ENCODE results near the gene PIPOX. TPM values are rescaled to one million over a fixed set of nuclear protein-coding genes. Genes with fewer than 3 reads are reported as not detected.
"Not testable (repeated sequence)": the region's sequence is repeated elsewhere in the genome, so short reads cannot be mapped to it uniquely, and the experiment has no call there.

PIPOX gene
- total RNA-seq, 1 donor from 2014 or later, result 1.2 TPM

DNA sequence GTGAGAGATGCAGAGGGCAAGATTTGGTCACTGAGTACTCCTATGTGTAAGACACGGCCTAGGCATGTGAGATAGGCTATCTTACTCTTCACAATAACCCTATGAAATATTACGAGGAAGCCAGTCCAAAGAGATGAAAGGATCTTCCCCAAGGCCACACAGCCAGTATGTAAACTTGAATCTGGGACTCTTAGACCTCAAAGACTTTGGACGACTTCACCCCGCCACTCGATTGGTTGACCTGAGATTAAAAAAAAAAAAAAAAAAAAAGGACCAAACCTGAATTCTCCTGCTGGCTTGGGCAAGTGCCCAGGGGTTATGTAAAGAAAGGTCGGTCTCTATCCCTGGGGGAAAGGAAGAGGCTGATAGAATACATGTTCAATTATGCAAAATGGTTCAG lies 33.1 kb downstream of the PIPOX start:
- DNase-seq (ENCODE audit: low read depth in 2 of 2), result no peak

DNA sequence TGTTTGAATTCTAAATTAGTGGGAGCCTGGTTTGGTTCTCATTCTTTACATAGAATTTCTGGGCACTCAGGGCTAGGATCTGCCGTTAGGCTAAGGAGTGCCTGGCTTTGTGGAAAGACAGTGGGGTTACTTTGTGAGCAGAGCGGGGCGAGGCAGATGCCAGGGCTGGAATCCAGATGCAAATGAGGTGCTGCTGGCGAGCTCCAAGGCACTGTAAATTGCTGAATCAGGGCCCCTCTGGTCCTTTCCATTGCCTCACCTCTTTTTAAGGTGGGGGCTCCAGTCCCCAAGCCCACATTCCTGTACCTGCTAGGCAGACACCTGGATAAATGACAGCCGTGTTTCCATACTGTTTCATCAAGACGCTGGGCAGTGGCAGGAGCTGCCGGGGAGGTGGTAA lies 33.8 kb downstream of the PIPOX start:
- DNase-seq (ENCODE audit: low read depth in 2 of 2), result no peak

GRCh38 chr17:29077320-29077719 lies 34.4 kb downstream of the PIPOX start:
- DNase-seq (ENCODE audit: low read depth in 2 of 2), result no peak

DNA sequence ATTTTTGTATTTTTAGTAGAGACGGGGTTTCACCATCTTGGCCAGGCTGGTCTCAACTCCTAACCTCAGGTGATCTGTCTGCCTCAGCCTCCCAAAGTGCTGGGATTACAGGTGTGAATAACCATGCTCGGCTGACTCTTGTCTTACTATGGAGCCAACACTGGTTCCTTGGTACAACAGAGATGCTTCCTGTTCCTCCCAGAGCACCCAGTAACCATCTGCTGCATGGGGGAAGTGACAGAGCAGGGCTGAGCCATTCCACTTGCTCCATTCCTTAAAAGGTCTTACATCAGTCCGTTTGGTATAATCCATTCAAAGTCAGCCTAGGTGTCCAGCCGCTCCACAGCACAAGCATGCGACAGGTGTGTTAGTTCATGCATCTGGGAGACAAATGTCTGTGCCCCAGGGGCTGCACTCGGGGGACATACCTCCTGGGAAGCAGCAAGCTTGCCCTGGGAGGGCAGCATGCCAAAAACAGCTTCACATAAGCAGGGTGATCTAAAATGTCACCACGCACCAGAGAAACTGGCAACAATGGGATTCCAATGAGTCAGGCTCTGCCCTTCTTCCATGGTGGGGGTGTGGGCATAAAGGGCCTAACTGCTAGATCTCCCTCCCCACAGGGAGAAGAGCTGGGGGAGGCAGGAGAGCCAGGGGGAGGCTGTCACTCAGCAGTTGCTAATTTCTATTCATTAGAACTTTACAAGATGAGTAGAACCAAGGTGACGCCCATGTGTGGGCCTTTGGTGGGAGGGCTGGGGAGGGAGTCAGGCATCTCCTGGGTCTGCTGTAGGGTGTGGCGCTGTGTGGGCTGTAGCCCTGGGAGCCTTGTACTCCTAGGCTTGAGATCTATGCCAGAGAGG lies 35.5 kb downstream of the PIPOX start:
- peak; percentile 7 to 55 for DNase-seq (ENCODE audit: low read depth in 2 of 2)

DNA sequence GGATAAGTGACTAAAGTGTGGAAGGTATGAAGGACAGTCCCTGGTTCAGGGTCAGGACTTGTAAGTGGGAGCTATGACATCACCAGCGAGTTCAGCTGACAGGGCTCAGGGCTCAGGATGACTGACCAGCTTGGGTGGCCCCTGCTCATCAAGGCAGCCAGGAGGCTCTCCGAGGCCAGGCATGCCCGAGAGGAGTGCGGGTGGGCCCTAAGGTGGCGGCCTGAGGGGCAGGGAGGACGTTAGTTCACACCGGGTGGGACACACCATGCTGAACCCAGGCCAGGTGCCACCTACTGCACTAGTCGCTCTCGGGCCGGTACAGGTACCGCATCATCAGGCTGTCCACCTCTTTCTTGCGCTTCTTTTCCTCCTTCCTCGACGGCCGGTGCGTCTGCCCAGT lies 36.5 kb downstream of the PIPOX start:
- DNase-seq (ENCODE audit: low read depth in 2 of 2), result no peak

DNA sequence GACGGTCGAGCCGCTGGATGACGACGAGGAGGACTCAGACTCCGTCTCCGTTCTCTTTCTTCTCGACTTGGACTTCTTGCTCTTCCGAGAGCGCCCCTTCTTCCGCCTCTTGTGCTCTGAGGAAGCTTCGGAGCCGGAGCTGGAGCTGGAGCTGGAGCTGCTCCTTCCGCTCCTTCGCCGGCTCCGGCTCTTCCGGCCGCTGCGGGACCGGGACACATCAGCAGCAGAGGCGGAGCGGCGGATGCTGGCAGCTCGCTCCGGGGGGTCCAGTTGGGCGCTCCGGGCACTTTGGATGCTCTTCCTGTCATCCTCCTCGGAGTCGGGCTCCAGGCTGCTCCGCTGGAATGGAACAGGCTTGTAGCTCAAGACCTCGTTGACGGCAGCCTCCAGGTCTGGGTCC lies 36.9 kb downstream of the PIPOX start:
- no peak for DNase-seq (ENCODE audit: low read depth in 2 of 2)

GRCh38 chr17:29080323-29080722 lies 37.4 kb downstream of the PIPOX start:
- no peak for DNase-seq (ENCODE audit: low read depth in 2 of 2)

DNA sequence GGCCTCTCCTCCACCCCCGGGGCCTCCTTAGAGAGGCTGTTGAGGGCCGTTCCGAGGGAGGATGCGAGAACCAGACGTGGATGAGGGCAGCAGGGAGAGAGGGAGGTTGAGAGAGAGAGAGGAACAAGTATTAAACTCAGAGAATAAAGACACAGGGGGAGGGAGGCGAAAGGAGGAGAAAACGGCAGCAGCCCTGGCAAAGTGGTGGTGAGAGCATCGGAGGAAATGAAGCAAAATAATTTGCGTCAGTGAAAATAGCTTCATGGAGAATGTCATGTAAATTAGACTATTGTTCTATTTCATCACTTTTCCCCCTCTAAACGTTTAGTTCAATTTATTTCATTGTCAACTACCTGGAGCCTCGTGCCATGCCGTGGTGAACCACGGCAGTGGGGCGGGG lies 38.0 kb downstream of the PIPOX start:
- DNase-seq (ENCODE audit: low read depth in 2 of 2), result no peak

DNA sequence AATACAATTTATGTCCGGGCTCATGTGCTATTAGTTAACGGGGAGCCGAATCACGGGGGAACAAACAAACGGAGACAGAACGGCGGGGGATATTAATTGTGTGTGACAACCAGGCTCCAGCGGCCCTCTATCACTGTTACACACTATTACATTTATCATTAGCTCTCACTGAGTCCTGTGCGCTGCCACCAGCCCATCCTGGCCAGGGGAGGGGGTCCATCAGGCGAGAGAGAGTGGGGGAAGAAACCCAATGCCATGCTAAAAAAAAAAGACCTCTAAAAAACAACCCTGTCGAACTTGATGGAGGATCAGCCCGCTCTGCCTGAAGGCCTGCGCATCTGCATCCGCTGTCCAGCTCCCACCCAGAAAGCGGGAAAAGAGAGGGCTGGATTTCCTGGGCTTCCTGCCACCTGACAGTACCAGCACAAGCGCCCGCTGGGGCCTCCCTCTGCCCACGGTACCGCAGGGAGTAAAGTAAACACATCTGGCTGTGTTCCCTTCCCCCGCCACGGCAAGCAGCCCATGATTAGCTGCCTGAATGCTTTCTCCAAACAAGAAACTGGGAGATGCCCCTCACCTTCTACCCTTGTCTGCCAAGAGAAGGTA lies 41.7 kb downstream of the PIPOX start:
- DNase-seq (ENCODE audit: low read depth in 2 of 2), result no peak

GRCh38 chr17:29085223-29085622 lies 42.3 kb downstream of the PIPOX start:
- DNase-seq (ENCODE audit: low read depth in 2 of 2), result no peak

- DNase-seq (ENCODE audit: low read depth in 2 of 2), result no peak
Observed at GRCh38 chr17:29086628-29087332, 43.8 kb downstream of the PIPOX start.

- not testable (repeated sequence) for DNase-seq (ENCODE audit: low read depth in 2 of 2)
Observed at GRCh38 chr17:29088782-29089181, 45.8 kb downstream of the PIPOX start.

DNA sequence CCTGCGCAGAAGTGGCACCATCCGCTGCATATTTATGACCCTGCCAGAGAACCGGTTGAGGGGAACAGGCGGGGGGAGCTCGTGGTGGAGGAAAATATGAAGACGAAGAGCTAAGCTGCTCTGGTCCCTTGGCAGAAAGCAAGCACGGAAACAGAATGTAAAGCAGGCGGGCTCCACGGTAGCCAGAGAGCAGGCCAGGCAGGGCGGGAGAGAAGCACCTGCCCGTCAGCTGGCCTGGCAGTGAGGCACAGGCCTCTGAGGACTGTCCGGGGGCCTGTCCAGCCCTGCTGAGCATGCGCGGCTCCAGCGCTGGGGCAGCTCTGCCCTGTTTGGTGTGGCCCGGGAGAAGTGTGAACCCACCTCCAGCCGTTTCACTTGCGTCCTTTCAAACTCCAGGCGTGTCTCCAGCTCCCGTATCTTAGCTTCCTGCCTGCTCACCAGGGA lies 46.7 kb downstream of the PIPOX start:
- DNase-seq (ENCODE audit: low read depth in 2 of 2), result no peak

DNA sequence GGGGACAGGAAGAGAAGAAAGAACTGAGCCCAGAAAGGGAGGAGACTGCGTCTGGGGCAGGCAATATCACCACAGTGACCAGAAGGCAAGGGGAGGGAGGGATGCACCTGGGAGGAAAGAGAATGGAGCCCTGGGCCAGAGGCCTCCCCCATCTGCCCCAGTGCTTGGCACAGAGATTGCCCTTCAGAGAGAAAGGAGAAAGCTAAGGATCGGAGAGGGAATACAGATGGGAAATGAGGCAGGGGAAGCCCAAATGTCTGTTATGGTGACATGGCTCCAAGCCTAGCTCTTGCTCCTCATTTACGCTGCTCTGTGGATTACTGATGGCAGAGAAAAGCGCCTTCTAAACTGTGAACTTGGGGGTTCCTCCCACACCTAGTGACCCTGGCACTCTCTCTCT lies 47.2 kb downstream of the PIPOX start:
- no peak for DNase-seq (ENCODE audit: low read depth in 2 of 2)

DNA sequence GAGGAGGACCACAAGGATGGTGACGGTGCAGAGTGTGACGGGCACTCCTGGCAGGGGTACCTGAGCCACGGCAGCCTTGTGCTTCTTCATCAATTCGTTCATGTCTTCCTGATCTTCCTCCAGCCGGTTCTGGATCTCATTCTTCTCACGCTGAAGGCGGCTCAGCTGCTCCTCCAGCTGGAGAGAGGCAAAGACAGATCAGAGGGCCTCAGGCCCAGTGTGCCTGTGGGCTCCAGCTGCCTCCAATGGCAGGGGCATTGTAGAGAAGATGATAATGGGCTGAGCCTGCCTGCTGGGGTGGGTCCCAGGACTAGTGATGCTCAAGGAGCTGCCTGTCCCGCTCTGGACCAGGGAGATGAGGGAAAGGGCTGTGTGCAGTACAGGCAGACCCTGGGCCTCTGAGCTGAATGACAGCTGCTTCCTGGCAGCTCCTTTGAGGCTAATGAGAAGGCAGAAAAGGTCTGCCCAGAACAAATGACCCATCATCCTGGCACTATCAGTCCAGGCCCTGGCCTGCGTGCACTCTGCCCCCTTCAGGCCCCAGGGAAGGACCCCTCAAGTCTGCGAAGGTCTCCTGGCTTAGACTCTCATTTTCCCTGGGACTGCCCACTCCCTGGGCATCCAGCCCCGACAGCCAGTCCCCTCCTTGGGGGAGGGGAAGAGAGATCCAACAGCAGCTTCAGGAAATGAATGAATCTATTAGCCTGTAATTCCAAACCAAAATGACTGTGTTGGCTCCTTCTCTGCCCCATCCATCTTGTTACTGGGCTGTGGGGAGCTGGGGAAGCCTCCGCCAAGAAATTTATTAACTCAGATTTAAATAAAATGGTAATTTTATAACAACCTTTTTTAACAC lies 48.0 kb downstream of the PIPOX start:
- no peak for DNase-seq (ENCODE audit: low read depth in 2 of 2)

GRCh38 chr17:29091606-29092289 lies 48.8 kb downstream of the PIPOX start:
- no peak for DNase-seq (ENCODE audit: low read depth in 2 of 2)

- no peak for DNase-seq (ENCODE audit: low read depth in 2 of 2)
Observed at GRCh38 chr17:29093090-29093871, 50.3 kb downstream of the PIPOX start.

GRCh38 chr17:29094101-29094708 lies 51.3 kb downstream of the PIPOX start:
- DNase-seq (ENCODE audit: low read depth in 2 of 2), result no peak

GRCh38 chr17:29095439-29095838 lies 52.5 kb downstream of the PIPOX start:
- DNase-seq (ENCODE audit: low read depth in 2 of 2), result no peak

DNA sequence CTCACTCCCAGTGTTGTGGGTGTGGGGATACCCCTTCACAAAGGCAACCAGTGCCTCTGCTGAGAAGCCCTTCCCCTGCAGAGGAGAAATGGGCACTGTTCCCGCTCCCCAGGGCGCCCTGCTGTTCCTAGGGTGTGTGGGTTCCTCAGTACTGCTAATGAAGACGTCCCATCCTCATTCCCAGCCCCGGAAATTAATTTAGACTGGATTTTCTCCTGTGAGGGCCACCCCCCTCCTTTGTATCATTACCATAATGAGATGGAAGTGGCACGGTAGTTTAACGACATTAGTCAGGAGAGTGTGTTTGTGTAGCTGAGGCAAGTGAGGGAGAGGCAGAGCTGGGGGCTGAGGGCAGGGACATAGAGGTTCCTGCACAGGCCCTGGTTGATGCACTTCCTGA lies 53.2 kb downstream of the PIPOX start:
- DNase-seq (ENCODE audit: low read depth in 2 of 2), result no peak
